HS-27A (cell line): ENCODE data around the gene ANKRD65.
"Not testable (repeated sequence)": the region's sequence is repeated elsewhere in the genome, so short reads cannot be mapped to it uniquely, and the experiment has no call there.

ENCODE experiments used
- DNase-seq: peaks from one replicate; pipeline ENCODE4 v3.0.0-alpha.2; 2012; ENCODE audit warnings: low read depth, missing footprints

ANKRD65 gene

DNA sequence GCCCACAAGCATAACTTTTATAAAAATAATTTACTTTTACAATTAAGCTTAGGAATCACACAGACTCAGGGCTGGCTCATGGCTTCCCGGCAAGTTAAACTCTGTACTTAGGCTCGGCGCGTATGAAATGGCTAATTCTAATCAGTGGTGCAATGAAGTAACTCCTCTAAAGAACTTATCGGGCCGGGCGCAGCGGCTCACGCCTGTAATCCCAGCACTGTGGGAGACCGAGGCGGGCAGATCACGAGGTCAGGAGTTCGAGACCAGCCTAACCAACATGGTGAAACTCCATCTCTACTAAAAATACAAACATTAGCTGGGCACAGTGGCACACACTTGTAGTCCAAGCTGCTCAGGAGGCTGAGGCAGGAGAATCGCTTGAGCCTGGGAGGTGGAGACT is 51.0 kb downstream of the ANKRD65 start:
- not testable (repeated sequence) for DNase-seq
